GM19193 (cell line): ENCODE measurements around the gene ACBD5.
A peak's percentile ranks its signal among the peaks of the same experiment; 100 is the strongest.

ENCODE experiments used
- POLR2A ChIP-seq: IDR thresholded peaks from 4 replicates; pipeline ENCODE4 v1.6.1; 2011; ENCODE audit not compliant: insufficient read depth, insufficient read length; ENCODE audit errors: extremely low read depth

Gene ACBD5

GRCh38 chr10:27190508-27190907 is 50.1 kb downstream of the ACBD5 start:
- TF ChIP-seq POLR2A: no peak

GRCh38 chr10:27188897-27189296 is 51.7 kb downstream of the ACBD5 start:
- TF ChIP-seq POLR2A: no peak

- no peak for TF ChIP-seq POLR2A
Measured at GRCh38 chr10:27188259-27188658, 52.3 kb downstream of the ACBD5 start.

GRCh38 chr10:27169849-27170248 is 70.7 kb downstream of the ACBD5 start:
- TF ChIP-seq POLR2A: no peak

- no peak for TF ChIP-seq POLR2A
Measured at GRCh38 chr10:27158421-27158820, 82.2 kb downstream of the ACBD5 start.

GRCh38 chr10:27157150-27157549 is 83.4 kb downstream of the ACBD5 start:
- no peak for TF ChIP-seq POLR2A

- TF ChIP-seq POLR2A: peak; percentile 80
Measured at GRCh38 chr10:27155066-27155754, 85.4 kb downstream of the ACBD5 start, which contains the start of gene MASTL. Gene MASTL (plus strand): TSS chr10:27155352. CDS start chr10:27155427, 75 bp downstream.

- no peak for TF ChIP-seq POLR2A
Measured at GRCh38 chr10:27153845-27154193, 86.8 kb downstream of the ACBD5 start.

GRCh38 chr10:27153329-27153728 is 87.3 kb downstream of the ACBD5 start:
- no peak for TF ChIP-seq POLR2A

GRCh38 chr10:27152687-27153086 is 87.9 kb downstream of the ACBD5 start:
- no peak for TF ChIP-seq POLR2A

- TF ChIP-seq POLR2A: no peak
Measured at GRCh38 chr10:27150261-27150660, 90.3 kb downstream of the ACBD5 start.

- no peak for TF ChIP-seq POLR2A
Measured at GRCh38 chr10:27147701-27148100, 92.9 kb downstream of the ACBD5 start.

GRCh38 chr10:27145937-27146336 is 94.7 kb downstream of the ACBD5 start:
- TF ChIP-seq POLR2A: no peak
